ENCODE data around the gene GRID1.

Gene GRID1

DNA sequence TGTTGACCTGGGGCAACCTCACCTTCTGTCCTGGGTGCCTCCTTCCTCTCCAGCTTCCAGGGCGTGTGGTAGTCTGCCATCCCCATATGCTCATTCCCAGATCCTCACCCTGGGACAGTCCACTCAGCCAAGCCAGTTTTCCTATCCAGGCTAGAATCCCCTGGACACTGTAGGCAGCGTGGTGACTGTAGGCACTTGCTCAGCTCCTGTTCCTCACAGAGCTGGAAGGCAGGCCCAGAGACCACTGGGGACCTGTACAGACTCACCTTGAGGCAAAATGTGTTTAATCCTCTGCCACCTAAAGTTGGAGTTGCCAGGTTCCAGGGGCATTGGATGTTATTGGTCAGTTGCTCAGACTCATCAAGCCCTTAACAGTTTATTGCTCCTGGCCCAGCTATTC lies 2.4 kb upstream of the GRID1 start:
- no peak for DNase-seq (ENCODE audit: low spot score)

GRCh38 chr10:86368046-86368445 lies 1.5 kb upstream of the GRID1 start:
- no peak for DNase-seq (ENCODE audit: low spot score)

DNA sequence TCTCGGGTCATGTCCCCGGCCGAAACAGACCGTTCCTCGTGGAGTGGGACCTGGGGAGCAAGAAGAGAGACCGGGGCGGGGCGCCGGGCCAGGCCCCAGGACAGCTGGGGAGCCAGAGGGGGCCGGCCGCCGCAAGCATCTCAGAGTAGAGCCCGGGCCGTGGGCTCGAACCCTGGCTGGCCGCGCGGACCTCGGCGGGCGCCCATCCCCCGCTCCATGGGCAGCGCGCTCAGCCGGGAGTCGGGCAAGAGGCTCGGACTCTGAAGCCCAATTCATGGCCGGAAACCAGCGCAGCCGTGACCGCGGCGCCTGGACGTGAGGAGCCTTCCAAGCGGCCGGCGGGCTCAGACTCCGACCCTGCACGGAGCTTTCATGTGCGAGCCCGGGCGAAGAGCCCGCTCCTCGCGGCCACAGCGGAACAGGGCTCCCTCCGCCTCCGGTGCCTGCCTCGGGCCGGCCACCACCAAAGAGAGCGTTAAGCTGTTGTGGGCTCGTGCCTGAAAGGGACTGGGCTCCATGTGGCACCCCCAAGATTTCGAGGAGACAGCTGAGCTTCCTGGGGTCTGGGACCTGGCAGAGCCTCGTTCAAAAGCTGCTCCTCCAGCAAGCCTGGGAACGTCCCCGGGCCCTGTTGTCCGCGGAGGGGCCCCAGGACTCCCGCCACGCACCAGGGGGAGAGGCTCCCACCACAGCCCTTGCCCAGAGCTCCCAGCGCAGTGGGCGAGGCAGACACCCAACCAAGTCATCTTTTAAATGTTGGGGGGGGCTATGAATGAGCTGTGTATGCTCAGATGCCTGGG lies 757 bp upstream of the GRID1 start:
- no peak for DNase-seq (ENCODE audit: low spot score)

DNA sequence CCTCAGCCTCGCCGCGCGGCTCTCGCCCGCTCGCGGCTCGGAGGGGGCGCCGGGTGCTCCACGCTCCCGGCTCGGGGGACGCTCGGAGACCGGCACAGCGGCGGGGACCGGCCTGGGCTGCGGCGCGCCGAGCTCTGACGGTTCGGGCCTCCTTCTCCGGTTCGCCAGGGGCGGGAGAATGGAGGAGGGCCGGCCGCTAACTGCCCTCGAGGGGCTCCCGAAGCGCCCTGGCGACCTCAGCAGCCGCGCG lies 232 bp upstream of the GRID1 start:
- no peak for DNase-seq (ENCODE audit: low spot score)

- DNase-seq (ENCODE audit: low spot score): no peak
Measured at GRCh38 chr10:86365346-86366032, 1.1 kb downstream of the GRID1 start.

GRCh38 chr10:86364491-86365345 lies 1.9 kb downstream of the GRID1 start:
- DNase-seq (ENCODE audit: low spot score): no peak

GRCh38 chr10:86363833-86364490 lies 2.6 kb downstream of the GRID1 start:
- DNase-seq (ENCODE audit: low spot score): no peak

DNA sequence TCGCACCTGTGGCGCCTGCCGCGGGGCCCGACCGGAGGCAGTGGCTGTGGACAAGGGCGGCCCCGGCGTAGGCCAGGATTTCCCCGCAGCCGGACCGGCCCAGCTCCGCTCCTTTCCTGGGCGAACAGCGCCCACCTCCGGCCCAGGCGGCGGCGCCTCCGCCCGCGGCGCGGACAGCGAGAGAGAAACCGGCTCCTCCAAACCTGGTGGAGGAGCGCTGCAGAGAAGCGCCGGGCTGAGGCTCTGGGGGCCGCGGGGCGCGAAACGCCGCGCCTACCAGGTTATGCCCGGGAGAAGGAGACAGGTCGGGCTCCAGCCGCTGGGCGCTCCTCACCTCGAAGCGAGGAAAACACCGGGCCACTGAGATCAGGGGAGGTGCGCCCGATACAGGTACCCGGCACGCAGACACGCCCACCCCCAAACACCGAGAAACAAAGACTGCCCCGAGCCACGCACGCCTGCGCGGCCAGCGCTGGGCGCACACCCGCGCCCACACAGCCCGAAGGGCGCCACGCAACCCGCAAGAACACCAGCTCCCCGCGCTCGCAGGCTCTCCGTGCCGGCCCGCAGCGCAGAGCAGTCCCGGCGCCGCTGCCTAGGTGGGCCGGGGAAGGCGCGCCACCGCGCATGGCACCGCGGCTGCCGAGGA lies 3.3 kb downstream of the GRID1 start:
- peak; percentile 71 for DNase-seq (ENCODE audit: low spot score)

DNA sequence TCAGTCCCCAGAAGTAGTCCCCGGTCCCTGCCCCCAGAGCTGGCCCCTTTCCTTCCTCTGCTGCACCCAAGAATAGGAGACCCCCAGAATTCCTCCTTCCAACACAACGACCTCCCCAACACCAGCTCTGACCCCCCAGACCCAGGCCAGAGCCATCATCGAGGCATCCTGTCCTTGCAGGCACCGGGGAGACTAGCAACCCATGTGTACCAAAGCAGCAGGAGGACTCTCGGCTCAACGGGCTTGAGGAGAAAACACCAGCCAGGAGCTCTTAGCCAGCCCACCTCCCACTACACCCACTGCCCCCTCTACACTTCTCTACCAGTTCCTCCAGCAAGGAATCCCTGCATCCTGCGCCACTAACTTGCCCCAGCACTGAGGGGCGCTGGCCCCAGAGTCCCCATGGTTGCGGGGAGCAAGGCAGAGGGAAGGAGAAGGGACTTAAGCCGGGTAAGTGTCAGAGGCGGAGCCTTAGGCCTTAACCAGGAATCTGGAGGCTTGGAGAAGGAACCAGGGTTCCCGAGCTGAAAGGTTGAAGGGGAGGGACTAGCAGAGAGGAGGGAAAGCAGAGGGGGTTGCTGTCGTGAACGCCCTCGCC lies 3.9 kb downstream of the GRID1 start:
- no peak for DNase-seq (ENCODE audit: low spot score)

DNA sequence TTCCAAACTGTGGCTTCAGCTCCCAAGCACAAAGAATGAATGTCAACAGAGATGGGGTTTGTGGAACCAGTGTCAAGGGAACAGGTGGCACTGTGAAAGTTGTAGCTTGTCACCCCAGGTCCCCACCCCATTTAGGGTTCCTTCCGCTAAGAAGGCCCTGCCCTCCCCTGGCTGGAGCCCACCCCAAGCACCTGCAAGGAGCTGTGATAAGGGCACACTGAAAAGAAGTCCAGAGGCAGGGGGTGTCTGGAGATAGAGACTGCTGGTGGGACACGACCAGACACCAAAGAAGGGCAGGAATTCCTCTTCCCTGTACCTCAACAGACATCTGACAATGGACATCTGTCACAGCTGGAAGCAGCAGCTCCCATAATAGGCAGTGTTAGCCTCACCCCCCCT lies 4.5 kb downstream of the GRID1 start:
- no peak for DNase-seq (ENCODE audit: low spot score)

DNA sequence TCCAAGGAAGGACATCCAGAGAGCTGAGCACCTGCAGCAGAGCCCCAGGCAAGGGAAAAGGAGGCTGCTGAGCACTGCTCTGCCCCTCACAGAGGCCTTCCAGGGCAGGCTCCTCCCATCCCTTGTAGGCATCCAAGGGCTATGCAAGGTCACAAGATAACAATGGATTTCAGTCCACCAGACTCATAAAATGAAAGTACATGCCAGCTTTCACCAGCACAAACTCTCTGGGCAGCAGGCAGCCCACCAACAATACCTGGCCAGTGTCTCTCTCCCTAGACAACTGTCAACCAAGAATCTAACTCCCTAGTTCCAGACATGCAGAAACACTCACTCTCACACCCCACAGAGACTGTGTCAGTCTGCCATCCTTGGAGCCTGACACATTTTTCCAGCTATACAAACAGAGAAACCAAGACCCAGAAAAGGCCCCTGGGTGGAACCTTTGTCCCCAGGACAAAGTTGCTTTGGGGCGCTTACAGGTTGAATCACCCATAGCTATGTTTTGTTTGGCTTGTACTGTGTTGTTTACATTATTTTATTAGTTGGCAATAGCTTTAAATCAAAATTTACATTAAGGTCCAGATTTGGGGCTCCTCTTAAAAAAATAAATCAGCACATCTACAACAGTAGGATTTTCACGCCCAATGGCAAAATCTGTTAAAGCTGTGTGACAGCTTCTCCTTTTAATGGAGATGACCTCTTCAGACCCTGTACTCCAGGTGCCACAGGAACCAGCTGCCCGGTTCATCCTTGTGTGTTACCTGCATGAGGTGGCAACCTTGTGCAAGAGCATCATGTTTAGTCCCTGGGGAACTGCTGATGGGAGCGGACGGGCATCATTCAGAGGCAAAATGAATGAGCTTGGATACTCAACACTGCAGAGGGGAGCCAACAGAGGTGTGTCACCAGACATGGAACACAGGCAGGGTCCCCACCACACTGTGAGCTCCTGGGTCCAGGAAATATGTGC lies 5.2 kb downstream of the GRID1 start:
- DNase-seq (ENCODE audit: low spot score): no peak

GRCh38 chr10:86360657-86361056 lies 5.9 kb downstream of the GRID1 start:
- DNase-seq (ENCODE audit: low spot score): no peak

DNA sequence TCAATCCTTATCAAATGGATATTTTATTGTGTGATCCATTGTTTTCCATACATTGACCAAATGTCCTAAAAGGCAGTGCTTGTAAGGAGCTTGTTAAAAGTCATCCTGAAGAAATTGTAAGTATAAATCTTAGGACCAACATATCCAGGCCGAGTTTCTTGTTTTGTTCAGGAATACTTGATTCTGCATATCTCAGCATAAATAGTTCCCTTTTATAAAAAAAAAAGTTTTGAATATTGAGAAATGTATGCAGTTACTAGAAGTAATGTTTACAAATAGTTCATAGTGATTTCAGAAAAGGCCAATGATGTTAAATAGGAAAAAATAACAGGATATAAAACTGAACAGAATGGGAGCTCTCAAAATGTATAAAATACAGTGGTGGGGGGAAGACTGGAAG lies 6.6 kb downstream of the GRID1 start:
- DNase-seq (ENCODE audit: low spot score): no peak

GRCh38 chr10:86359111-86359510 lies 7.5 kb downstream of the GRID1 start:
- no peak for DNase-seq (ENCODE audit: low spot score)

- no peak for DNase-seq (ENCODE audit: low spot score)
Measured at GRCh38 chr10:86357676-86358075, 8.9 kb downstream of the GRID1 start.

DNA sequence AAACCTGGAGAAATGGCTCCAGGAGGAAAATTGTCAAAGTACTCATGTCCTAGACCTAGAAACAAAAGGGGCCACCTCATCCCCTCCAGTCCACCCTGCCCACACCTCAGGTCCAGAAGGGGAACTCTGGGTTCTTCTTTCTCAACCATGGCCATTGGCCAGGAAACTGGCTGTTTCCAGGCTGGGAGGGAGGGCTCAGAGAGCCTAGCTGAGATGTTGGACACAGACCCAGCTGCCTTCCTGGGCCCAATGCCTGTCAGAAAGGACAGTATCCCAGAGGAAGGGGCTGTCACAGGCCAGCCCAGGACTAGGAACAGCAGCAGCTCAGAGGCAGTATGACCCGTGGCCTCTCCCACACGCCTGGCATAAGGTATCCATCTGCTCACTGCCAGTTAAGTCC lies 9.6 kb downstream of the GRID1 start:
- no peak for DNase-seq (ENCODE audit: low spot score)

- DNase-seq (ENCODE audit: low spot score): no peak
Measured at GRCh38 chr10:86356296-86356695, 10.3 kb downstream of the GRID1 start.

DNA sequence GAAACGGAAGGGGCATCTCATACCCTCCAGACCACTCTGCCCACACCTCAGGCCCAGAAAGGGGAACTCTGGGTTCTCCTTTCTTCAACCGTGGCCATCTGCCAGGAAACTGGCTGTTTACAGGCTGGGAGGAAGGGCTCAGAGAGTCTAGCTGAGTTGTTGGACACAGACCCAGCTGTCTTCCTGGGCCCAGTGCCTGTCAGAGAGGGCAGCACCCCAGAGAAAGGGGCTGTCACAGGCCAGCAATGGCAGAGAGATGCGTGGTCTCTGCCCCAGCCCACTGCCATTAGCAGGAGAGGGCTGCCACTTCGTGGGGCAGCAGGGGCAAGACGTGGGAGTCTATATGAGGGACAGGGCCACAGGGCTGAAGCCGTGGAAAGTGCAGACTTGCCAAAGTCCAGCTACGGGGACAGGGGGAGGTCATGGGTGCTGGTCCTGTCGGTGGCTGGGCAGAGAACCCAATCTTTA lies 11.0 kb downstream of the GRID1 start:
- no peak for DNase-seq (ENCODE audit: low spot score)

- no peak for DNase-seq (ENCODE audit: low spot score)
Measured at GRCh38 chr10:86354761-86355540, 11.6 kb downstream of the GRID1 start.

Data from D341Med (cell line).